HG03442 (cell line): Measurements from ENCODE around the gene NUCKS1.

Source experiments
- ATAC-seq: cut with Tn5 transposase; IDR thresholded peaks from one replicate; pipeline ENCODE4 v1.9.1; 2021; ENCODE audit warnings: mild to moderate bottlenecking, moderate library complexity; ENCODE audit not compliant: unreplicated experiment

The NUCKS1 gene

GRCh38 chr1:205703072-205703471 is 46.9 kb downstream of the NUCKS1 start:
- no peak for ATAC-seq

DNA sequence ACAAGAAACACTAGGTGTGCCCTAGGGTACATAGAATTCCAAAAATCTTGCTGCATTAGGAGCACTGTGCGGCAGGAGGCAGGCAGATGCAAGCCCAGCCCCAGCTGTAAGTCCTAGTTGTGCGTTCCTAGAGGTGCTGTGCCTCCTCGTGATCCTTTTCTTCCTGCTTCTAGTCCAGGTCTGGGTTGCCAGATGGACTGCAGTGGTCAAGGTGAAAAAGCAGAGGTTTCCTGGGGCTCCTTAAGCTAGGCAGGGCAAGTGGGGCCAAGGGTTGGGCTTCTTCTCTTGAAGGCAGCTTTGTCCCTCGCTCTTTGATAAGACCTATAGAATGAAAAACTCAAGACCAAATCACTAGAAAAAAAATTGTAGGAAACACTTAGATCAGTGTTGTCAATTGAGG is 48.1 kb downstream of the NUCKS1 start:
- ATAC-seq: no peak

DNA sequence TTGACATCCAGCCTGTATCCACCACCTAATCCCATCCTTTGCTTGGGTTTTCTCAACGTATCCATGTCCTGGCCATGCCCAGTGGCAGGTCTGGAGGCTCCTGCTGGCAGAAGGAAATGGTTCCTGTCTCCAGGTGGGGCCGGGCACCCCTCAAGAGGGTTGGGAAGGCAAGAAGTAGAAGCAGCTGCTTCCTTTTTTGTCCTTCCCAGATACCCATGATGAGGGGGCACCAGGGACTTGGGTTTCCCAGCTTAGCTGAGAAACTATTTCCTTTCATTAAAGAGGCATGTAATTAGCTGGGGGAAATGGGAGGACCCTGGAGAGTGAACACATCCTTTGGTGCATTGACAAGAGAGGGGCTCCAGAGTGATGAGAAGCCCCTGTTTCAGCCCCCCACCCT is 48.6 kb downstream of the NUCKS1 start:
- no peak for ATAC-seq

- no peak for ATAC-seq
These were observed 49.0 kb downstream of the NUCKS1 start for GRCh38 chr1:205700865-205701401.

DNA sequence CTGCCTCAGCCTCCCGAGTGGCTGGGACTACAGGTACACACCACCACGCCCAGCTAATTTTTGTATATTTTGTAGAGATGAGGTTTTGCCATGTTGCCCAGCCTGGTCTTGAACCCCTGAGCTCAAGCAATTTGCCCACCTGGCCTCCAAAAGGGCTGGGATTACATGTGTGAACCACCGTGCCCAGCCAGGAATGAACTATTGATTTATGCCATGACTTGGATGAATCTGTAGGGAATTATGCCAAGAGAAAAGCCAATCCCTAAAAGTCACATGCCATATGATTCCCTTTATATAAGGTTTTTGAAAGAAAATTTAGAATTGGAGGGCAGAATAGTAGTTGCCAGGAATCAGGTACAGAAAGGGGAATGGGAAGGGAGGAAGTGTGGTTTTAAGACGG is 50.6 kb downstream of the NUCKS1 start:
- no peak for ATAC-seq

DNA sequence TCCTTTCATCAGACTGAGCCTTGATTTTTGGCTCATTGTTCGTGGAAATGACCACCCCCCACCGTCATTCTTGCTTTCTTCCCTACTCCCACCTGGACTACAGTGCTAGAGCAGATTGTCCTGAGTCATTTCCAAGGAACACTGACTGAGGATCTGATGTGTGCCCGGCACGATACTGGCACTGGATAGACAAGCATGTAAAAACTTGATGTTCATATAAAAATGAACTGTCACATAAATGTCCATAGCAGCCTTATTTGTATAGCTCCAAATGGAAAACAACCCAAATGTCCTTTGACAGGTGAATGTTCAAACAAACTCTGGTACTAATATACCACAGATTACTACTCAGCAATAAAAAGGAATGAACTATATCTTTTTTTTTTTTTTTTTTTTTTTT is 51.1 kb downstream of the NUCKS1 start:
- ATAC-seq: no peak

DNA sequence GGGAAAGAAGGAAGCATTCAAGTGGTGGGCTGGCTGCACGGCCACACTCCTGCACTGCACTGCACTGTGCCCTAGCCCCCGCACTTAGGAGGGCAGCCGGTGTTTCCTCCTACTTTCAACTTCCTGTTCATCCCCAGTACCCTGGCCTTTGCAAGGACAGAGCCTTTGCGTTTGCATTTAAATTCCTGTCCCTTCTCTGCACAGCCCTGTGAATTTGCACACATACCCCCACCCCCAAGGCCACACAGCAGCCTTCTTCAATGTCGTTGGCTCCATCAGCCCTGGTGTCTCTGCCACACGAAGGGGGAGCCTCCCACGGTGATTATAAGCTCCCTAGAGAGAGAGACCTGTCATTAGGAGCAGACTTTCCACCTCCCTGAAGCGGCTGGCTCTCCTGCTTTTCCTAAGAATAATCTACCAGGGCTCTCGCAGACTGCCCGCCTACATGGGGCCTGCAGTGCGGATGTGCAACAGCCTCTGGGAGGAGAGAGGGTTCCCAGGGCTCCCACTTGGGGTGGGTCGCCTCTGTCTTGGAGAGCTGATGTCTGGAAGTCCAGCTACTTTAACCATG is 56.5 kb downstream of the NUCKS1 start:
- no peak for ATAC-seq

DNA sequence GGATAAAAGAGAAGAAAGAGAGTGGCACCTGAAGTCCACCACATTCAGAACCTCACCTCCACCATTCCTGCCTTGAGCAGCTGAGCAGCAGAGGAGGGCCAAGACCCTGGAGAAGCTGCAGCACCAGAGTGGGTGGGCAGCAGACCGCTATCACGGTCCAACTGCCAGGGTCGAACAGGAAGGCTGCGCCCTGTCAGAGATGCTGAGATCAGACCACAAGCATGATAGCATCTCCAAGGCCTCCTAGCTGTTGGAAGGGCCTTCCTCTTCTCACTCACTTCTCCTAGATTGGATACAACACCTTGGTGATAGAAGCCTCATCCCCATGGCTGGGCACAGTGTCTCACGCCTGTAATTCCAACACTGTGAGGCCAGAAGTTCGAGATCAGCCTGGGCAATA is 57.6 kb downstream of the NUCKS1 start:
- ATAC-seq: no peak

- ATAC-seq: no peak
These were observed 59.7 kb downstream of the NUCKS1 start for GRCh38 chr1:205690122-205690756.

- no peak for ATAC-seq
These were observed 60.5 kb downstream of the NUCKS1 start for GRCh38 chr1:205689479-205689878.

DNA sequence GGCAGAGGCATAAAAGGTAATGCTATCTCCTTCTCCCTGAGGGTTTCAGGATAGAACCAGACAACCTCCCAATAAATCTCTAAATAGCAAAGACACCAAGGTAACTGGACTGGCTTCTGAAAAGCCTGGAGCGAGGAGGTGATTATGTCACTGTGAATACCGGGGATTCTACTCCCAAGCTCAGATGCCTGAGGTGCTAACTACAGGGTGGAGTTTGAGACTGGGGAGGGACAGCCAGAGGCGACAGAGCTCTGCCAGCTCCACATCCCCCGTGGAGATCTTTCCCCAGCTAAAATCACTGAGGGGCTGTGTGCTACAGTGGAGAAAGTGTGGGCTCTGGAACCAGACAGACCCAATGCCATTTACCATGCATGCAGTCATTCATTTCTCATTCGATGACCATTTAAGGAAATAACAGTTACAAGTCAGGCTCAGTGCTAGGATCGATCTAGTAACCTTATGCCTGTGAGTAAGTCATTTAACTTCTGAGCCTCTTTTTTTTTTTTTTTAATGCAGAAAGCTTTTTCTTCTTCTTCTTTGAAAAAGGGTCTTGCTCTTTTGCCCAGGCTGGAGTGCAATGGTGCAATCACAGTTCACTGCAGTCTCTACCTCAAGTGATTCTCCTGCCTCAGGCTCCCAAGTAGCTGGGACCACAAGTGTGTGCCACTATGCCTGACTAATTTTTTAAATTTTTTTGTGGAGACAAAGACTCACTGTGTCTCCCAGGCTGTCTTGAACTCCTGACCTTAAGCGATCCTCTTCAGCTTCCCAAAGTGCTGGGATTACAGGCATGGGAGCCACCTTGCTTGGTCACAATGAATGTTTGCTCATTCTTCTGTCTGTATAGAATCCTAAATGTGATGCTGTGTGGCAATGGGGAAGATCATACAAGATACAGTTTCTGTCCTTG is 61.6 kb downstream of the NUCKS1 start:
- no peak for ATAC-seq

- no peak for ATAC-seq
These were observed 62.7 kb downstream of the NUCKS1 start for GRCh38 chr1:205687242-205687641.

DNA sequence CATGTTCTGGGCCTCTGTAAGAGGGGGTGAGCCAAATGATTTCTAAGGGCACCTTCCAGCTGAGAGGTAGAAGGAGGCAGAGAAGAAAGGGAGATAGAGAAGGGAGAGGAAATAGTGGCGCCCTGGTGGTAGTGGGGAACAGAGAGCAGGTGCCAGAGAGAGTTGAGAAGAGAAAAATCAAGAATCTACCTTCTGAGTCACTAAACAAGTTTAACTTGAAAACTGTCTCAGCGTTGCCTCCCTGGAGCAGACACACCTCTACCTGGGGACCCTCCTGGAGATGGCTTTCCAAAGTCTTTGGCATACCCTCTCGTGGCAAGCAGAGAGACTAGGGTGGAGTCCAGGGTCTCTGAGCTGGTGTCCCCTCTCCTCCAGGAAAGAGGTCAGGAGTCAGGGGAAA is 68.6 kb downstream of the NUCKS1 start:
- no peak for ATAC-seq

- ATAC-seq: no peak
These were observed 69.7 kb downstream of the NUCKS1 start, which contains the start of gene SLC45A3 for GRCh38 chr1:205680073-205680851. TSS of gene SLC45A3 (minus strand) at chr1:205680509. CDS start at chr1:205664656, 15,853 bp downstream.

DNA sequence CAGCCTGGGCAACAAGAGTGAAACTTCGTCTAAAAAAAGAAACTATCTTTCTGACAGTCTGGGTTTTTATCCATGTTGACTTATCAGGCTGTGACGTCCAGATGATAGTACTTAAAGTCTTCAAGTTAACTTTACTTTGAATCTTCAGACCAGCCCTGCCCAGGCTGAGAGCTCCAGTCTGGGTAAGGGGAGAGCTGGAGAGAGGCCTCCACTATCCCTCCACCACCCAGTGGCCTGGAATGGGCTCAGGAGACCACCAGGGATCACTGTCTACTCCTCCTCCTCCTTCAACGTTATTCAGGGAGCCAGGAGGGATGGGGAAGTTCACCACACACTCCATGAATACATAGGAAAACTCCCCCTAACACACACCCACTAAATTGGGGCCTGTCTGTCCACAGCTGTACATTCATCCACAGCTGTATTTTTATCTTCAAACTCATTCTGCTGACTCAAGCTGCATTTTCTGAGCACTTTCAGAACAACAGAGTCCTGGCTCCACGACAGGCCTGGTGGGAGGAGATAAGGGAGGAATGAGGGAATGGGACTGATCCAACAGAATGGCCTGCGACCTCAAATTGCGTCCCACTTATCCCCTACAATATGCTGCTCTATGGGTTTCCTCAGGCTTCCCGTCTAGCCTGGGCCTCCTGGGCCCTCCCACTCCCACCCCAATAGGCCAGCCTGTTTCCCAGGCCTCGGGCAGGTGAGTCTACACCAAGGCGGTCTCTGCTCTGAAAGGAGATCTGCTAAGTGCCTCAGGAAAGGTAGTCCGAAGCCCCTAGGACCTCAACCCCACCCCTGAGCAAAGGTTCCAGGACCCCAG is 71.5 kb downstream of the NUCKS1 start:
- ATAC-seq: no peak

DNA sequence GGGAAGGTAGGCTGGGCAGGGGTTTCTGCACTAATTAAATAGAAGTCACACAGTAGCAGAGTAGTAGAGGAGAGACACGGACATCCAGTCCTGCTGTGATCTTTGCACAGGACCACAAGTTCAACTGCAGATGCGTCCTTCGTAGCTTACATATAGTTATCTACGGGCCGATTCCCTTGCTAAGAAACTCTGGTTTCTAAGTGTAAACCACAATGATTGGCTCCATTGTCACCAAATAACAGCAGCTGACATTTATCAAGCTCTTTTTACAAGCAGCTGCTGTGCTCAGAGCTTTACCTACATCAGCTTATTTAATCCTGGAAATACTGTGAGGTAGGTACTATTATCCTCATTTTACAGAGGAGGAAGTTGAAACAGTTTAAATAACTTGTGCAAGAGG is 72.8 kb downstream of the NUCKS1 start:
- ATAC-seq: no peak

DNA sequence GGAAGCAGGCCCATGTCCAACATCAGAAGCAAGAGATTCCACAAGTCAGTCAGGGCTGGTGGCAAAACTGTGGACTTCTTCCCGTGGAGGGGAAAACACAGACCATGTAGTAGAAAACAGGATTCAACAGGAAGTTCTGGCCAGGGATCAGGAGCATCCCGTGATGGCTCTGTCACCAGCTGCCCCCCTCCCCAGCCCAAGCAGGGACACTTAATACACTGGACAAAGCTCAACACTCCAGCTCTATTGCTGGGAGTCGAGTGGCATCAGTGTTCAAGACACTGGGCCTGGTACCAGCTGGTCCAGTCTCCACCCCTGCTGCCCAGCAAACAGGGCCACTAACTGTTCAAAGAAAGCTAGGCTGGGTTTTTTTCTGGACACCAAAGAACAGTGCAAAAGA is 73.4 kb downstream of the NUCKS1 start:
- no peak for ATAC-seq

- no peak for ATAC-seq
These were observed 74.0 kb downstream of the NUCKS1 start for GRCh38 chr1:205676002-205676401.

GRCh38 chr1:205675247-205675646 is 74.7 kb downstream of the NUCKS1 start:
- ATAC-seq: no peak

DNA sequence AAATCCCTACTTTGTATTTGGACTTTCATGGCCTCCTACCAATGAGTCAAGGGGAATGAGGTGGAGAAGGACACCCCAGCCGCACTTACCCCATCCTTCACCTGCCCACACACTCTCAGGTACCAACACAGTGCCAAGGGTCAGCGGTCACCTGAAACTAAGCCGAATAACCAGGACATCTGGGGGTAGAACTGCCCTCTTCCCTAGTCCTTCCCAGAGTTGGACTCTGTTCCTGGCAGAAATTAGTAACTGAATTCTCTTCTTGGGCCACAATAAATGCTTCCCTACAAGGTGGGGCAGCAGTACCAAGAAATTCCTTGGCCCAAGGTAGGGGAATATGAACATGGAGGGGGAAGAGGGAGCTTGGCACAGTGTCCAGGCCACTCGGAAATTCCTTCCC is 77.0 kb downstream of the NUCKS1 start:
- no peak for ATAC-seq
